Colonic mucosa (tissue), 4 donors: Measurements from ENCODE around the gene BMAL1. TPM values are rescaled to one million over a fixed set of nuclear protein-coding genes. Genes with fewer than 3 reads are reported as not detected.
"Not testable (repeated sequence)": the region's sequence is repeated elsewhere in the genome, so short reads cannot be mapped to it uniquely, and the experiment has no call there.

Source experiments
- DNase-seq: peaks from one replicate; pipeline ENCODE4 v3.0.0-alpha.2; 2020
- H3K27ac ChIP-seq: fragments of 200-600 bp; one replicate; pipeline ENCODE4 v1.8.0; 2021
- H3K27me3 ChIP-seq: fragments of 200-600 bp; one replicate; pipeline ENCODE4 v1.8.0; 2021
- H3K36me3 ChIP-seq: fragments of 200-600 bp; one replicate; pipeline ENCODE4 v1.8.0; 2021
- H3K4me1 ChIP-seq: fragments of 200-600 bp; one replicate; pipeline ENCODE4 v1.8.0; 2021; ENCODE audit warnings: mild to moderate bottlenecking
- H3K4me3 ChIP-seq: fragments of 200-600 bp; one replicate; pipeline ENCODE4 v1.8.0; 2021
- H3K9ac ChIP-seq, 2 donors: one replicate each; pipeline ENCODE4 v1.7.0; 2013; ENCODE audit warnings: control low read depth in 2 of 2, low read depth in 2 of 2, low read length in 2 of 2
- H3K9me3 ChIP-seq: fragments of 200-600 bp; one replicate; pipeline ENCODE4 v1.8.0; 2021
- intact Hi-C: fragments of 100-400 bp; cut with DNase I; formaldehyde crosslinking; loops from one replicate; pipeline ENCODE4 v1.14.1; 2022
- total RNA-seq, 2 donors: library from RNA; stranded (reverse); fragmentation: NEBNext Ultra II Directional in 1 of 2; extraction: Animal tissue kit (Norgen Biotek cat#: 25700) in 1 of 2; gene quantifications; one replicate each; pipeline ENCODE4 v1.2.1, GENCODE V29; 2021
- TF ChIP-seq, protein P1 (sequence below): fragments of 200-600 bp; IDR thresholded peaks from one replicate; pipeline ENCODE4 v1.8.0; 2022; ENCODE audit warnings: antibody characterized with exemption, mild to moderate bottlenecking
- donor health status: healthy.
- donor health status: DM: no; HTN: no; CAD: no.
- donor health status: DM: no; HTN: no; CAD: no.

The BMAL1 gene
- total RNA-seq, 2 donors from 2014 or later = 10.0 to 14.6 TPM

DNA sequence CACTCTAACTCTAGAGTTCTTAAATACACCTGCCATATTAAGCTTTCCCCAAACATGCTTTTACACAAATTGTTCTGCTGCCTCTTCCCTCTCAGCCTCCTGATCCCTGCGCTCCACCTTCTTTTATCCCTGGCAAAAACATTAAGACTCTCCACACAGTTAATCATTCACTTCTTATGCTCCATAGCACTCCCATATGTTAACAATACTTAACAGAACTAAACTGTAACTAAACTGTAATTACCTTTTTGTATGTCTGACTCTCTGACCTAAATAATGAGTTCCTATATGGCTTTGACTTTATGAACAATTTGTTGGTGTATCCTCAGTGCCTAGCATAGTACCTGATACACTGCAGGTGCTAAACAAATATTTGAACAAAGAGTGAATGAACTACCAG, 113.6 kb downstream of the BMAL1 start:
- no peaks in the 10 kb centered on the region for H3K36me3 ChIP-seq
- TF ChIP-seq, protein P1, sequence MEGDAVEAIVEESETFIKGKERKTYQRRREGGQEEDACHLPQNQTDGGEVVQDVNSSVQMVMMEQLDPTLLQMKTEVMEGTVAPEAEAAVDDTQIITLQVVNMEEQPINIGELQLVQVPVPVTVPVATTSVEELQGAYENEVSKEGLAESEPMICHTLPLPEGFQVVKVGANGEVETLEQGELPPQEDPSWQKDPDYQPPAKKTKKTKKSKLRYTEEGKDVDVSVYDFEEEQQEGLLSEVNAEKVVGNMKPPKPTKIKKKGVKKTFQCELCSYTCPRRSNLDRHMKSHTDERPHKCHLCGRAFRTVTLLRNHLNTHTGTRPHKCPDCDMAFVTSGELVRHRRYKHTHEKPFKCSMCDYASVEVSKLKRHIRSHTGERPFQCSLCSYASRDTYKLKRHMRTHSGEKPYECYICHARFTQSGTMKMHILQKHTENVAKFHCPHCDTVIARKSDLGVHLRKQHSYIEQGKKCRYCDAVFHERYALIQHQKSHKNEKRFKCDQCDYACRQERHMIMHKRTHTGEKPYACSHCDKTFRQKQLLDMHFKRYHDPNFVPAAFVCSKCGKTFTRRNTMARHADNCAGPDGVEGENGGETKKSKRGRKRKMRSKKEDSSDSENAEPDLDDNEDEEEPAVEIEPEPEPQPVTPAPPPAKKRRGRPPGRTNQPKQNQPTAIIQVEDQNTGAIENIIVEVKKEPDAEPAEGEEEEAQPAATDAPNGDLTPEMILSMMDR = no peak
- no peaks in the 10 kb centered on the region for H3K4me1 ChIP-seq
- no peaks in the 10 kb centered on the region for H3K27me3 ChIP-seq
- intact Hi-C loops = no loop called here
- DNase-seq = peak; percentile 35
- no peak overlapping the region for H3K9ac ChIP-seq
- no peak overlapping the region for H3K4me3 ChIP-seq
- H3K27ac ChIP-seq = peak overlapping the region; percentile 52
- no peaks in the 10 kb centered on the region for H3K9me3 ChIP-seq

DNA sequence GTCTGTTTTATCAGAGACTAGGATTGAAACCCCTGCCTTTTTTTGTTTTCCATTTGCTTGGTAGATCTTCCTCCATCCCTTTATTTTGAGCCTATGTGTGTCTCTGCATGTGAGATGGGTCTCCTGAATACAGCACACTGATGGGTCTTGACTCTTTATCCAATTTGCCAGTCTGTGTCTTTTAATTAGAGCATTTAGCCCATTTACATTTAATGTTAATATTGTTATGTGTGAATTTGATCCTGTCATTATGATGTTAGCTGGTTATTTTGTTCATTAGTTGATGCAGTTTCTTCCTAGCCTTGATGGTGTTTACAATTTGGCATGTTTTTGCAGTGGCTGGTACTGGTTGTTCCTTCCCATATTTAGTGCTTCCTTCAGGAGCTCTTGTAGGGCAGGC, 120.7 kb downstream of the BMAL1 start:
- H3K4me1 ChIP-seq, H3K27me3 ChIP-seq, H3K9me3 ChIP-seq, H3K4me3 ChIP-seq, H3K9ac ChIP-seq, DNase-seq, H3K36me3 ChIP-seq, H3K27ac ChIP-seq, intact Hi-C loops: not testable (repeated sequence)

DNA sequence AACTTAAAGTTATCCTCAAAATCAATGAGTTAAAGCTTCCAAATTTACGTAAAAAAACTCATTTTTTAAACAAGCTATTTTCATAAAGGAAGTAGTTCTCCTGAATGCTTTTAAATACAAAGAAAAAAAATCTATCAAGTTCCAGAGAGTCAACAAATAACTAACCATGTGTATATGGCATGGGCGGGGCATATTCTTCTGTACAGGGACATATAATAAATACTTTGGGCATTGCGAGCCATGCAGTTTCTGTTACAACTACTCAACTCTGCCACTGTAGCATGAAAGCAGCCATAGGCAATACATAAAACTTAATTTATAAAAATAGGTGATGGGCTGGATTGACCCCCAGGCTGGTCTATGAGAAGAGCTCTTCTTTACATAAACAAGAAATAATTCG, 127.6 kb downstream of the BMAL1 start:
- Histone ChIP-seq H3K36me3 (no peaks in the 10 kb centered on the region), H3K4me1 (no peaks in the 10 kb centered on the region), H3K9me3 (no peaks in the 10 kb centered on the region), H3K9ac (no peak overlapping the region), H3K4me3 (no peak overlapping the region), H3K27me3 (no peaks in the 10 kb centered on the region), H3K27ac (no peak overlapping the region)
- DNase-seq = peak; percentile 49
- intact Hi-C loops = no loop called here
- TF ChIP-seq, protein P1 = no peak

DNA sequence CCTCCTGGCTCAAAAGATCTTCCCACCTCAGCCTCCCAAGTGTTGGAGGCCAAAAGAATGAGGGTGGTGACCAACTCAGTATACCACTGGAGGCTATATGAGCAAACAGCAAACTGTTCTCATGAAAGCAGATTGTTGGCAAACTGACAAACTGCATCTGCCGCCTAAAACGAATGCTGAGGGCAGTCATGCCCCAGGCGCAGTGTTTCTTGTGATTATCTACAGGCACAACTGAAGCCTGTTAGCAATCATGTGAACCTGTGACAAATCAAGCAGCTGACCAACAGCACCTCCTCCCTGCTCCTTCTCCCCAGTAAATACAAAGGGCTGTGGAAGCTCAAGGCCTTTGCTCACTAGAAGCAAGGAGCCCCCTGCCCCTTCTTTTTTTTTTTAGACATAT, 137.6 kb downstream of the BMAL1 start:
- H3K9ac ChIP-seq = no peak overlapping the region
- no peaks in the 10 kb centered on the region for H3K4me1 ChIP-seq
- H3K27ac ChIP-seq = no peak overlapping the region
- H3K36me3 ChIP-seq = peaks cover 4% of the 10 kb centered on the region
- intact Hi-C loops = no loop called here
- H3K4me3 ChIP-seq = no peak overlapping the region
- DNase-seq = no peak
- H3K9me3 ChIP-seq = no peaks in the 10 kb centered on the region
- H3K27me3 ChIP-seq = no peaks in the 10 kb centered on the region
- TF ChIP-seq, protein P1 = no peak

DNA sequence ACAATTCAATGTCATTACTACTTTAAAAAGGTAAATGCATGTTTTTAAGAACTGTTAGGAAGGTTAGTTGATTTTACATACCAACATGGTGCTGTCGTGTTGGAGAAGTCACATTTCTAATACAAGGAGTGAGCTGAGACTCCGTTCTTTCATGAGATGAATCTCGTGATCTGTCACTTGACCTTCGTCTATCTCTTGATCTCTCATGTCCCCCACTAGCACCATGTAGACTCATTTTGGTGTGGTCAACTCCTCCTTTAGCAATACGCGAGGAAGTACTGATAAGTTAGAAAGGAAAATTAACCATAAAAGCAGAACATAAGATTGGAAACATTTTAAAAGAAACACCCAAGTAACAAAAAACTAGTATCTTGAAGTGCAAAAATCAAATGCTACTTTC, 144.0 kb downstream of the BMAL1 start:
- H3K27me3 ChIP-seq = no peaks in the 10 kb centered on the region

DNA sequence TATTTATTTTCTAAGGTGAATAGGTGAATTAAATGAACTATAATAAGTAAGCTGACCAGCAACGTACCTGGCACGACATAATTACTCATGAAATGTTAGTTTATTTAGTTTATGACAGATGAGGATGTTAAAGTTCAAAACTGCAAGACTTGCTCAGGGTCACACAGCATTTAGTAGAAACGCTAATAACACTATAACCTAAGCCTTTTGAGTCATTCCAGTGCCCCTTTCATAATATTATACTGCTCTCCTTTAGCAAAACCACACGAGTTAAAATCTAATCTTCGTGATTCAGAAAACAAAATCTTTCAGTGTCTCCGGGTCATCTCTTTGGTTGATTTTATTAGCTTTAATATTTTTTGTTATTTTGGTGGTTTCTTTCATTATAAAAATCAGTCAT, 145.8 kb downstream of the BMAL1 start:
- intact Hi-C loops = no loop called here
- Histone ChIP-seq H3K9me3 (no peaks in the 10 kb centered on the region), H3K27me3 (no peaks in the 10 kb centered on the region), H3K4me3 (no peak overlapping the region), H3K36me3 (no peaks in the 10 kb centered on the region), H3K27ac (no peak overlapping the region), H3K9ac (no peak overlapping the region), H3K4me1 (no peaks in the 10 kb centered on the region)
- TF ChIP-seq, protein P1 = no peak
- no peak for DNase-seq

More for the DNA sequence above, 144.0 kb downstream of the BMAL1 start:
- H3K27ac ChIP-seq = no peak overlapping the region
- no peaks in the 10 kb centered on the region for H3K9me3 ChIP-seq
- DNase-seq = no peak
- intact Hi-C loops = no loop called here
- H3K9ac ChIP-seq = no peak overlapping the region
- H3K36me3 ChIP-seq = no peaks in the 10 kb centered on the region
- H3K4me3 ChIP-seq = no peak overlapping the region
- TF ChIP-seq, protein P1 = no peak
- no peaks in the 10 kb centered on the region for H3K4me1 ChIP-seq
